Measurements from ENCODE around the gene C3orf52.

DNA sequence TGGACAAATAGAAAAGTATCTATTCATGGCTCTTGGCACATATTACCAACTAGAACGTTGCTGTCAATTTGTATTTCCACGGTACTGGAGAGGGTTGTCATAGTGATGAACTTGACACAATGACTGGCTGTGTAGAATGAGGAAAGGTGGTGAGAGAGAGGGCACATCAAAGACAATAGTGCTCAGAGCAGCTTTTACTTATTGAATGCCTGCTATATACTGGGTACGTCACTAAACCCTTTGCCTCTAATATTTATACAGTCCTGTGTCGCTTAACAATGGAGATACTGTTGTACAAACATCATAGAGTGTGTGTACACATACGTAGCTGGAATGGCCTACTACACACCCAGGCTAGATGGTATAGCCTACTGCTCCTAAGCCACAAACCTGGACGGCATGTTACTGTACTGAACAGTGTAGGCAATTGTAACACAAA lies 43.3 kb upstream of the C3orf52 start:
- TF ChIP-seq RELA (CRISPR knock-in tag; IDR thresholded peaks at IDR 0.05; ENCODE audit: borderline replicate concordance) (no peak), ZNF121 (CRISPR knock-in tag; IDR thresholded peaks at IDR 0.05) (no peak), JUN (CRISPR knock-in tag; IDR thresholded peaks at IDR 0.05) (no peak), NR2C2 (CRISPR knock-in tag; IDR thresholded peaks at IDR 0.05) (no peak), ZNF138 (CRISPR knock-in tag; conservative IDR thresholded peaks at IDR 0.05) (no peak)
- TF ChIP-seq, protein P1, sequence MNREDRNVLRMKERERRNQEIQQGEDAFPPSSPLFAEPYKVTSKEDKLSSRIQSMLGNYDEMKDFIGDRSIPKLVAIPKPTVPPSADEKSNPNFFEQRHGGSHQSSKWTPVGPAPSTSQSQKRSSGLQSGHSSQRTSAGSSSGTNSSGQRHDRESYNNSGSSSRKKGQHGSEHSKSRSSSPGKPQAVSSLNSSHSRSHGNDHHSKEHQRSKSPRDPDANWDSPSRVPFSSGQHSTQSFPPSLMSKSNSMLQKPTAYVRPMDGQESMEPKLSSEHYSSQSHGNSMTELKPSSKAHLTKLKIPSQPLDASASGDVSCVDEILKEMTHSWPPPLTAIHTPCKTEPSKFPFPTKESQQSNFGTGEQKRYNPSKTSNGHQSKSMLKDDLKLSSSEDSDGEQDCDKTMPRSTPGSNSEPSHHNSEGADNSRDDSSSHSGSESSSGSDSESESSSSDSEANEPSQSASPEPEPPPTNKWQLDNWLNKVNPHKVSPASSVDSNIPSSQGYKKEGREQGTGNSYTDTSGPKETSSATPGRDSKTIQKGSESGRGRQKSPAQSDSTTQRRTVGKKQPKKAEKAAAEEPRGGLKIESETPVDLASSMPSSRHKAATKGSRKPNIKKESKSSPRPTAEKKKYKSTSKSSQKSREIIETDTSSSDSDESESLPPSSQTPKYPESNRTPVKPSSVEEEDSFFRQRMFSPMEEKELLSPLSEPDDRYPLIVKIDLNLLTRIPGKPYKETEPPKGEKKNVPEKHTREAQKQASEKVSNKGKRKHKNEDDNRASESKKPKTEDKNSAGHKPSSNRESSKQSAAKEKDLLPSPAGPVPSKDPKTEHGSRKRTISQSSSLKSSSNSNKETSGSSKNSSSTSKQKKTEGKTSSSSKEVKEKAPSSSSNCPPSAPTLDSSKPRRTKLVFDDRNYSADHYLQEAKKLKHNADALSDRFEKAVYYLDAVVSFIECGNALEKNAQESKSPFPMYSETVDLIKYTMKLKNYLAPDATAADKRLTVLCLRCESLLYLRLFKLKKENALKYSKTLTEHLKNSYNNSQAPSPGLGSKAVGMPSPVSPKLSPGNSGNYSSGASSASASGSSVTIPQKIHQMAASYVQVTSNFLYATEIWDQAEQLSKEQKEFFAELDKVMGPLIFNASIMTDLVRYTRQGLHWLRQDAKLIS (CRISPR knock-in tag; IDR thresholded peaks at IDR 0.05; ENCODE audit: borderline replicate concordance) = no peak
- TF ChIP-seq, protein P2, sequence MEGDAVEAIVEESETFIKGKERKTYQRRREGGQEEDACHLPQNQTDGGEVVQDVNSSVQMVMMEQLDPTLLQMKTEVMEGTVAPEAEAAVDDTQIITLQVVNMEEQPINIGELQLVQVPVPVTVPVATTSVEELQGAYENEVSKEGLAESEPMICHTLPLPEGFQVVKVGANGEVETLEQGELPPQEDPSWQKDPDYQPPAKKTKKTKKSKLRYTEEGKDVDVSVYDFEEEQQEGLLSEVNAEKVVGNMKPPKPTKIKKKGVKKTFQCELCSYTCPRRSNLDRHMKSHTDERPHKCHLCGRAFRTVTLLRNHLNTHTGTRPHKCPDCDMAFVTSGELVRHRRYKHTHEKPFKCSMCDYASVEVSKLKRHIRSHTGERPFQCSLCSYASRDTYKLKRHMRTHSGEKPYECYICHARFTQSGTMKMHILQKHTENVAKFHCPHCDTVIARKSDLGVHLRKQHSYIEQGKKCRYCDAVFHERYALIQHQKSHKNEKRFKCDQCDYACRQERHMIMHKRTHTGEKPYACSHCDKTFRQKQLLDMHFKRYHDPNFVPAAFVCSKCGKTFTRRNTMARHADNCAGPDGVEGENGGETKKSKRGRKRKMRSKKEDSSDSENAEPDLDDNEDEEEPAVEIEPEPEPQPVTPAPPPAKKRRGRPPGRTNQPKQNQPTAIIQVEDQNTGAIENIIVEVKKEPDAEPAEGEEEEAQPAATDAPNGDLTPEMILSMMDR (IDR thresholded peaks at IDR 0.05) = no peak
- TF ChIP-seq, protein P3, sequence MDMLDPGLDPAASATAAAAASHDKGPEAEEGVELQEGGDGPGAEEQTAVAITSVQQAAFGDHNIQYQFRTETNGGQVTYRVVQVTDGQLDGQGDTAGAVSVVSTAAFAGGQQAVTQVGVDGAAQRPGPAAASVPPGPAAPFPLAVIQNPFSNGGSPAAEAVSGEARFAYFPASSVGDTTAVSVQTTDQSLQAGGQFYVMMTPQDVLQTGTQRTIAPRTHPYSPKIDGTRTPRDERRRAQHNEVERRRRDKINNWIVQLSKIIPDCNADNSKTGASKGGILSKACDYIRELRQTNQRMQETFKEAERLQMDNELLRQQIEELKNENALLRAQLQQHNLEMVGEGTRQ (CRISPR knock-in tag; IDR thresholded peaks at IDR 0.05) = no peak

All from WTC11 (cell line).